Neural cell (in vitro differentiated cells): ENCODE results near the gene TMEM183A. TPM values are rescaled to one million over a fixed set of nuclear protein-coding genes. Genes with fewer than 3 reads are reported as not detected.

ENCODE experiments used
- H2AFZ ChIP-seq: fragments of 200-600, 300-800 bp; sonication (generic), shearing (Covaris generic); 2 replicates; pipeline ENCODE4 v1.6.0; 2014; ENCODE audit warnings: low read depth, mild to moderate bottlenecking, antibody characterized with exemption, low read length, moderate library complexity
- H3F3A ChIP-seq: fragments of 200-600 bp; shearing (Covaris generic); 2 replicates; pipeline ENCODE4 v1.6.1; 2016; ENCODE audit warnings: mild to moderate bottlenecking, moderate library complexity, mixed read lengths, antibody characterized with exemption, low read length; ENCODE audit not compliant: insufficient read depth, poor library complexity, severe bottlenecking
- H3K27ac ChIP-seq: fragments of 200-600, 300-800 bp; sonication (generic), shearing (Covaris generic); 2 replicates; pipeline ENCODE4 v1.5.1; 2014; ENCODE audit warnings: mild to moderate bottlenecking, low read length, moderate library complexity
- H3K27me3 ChIP-seq: fragments of 300-800, 200-600 bp; sonication (generic), shearing (Covaris generic); 2 replicates; pipeline ENCODE4 v1.6.0; 2014; ENCODE audit warnings: mild to moderate bottlenecking, low read depth, low read length, moderate library complexity; ENCODE audit not compliant: insufficient read depth
- H3K36me3 ChIP-seq: fragments of 300-800, 200-600 bp; sonication (generic), shearing (Covaris generic); 2 replicates; pipeline ENCODE4 v1.5.1; 2014; ENCODE audit warnings: mild to moderate bottlenecking, antibody characterized with exemption, low read length, moderate library complexity; ENCODE audit not compliant: insufficient read depth
- H3K4me2 ChIP-seq: fragments of 300-800, 200-600 bp; sonication (generic), shearing (Covaris generic); 2 replicates; pipeline ENCODE4 v1.6.0; 2014; ENCODE audit warnings: mild to moderate bottlenecking, low read length
- H3K4me3 ChIP-seq: fragments of 300-800, 200-600 bp; sonication (generic), shearing (Covaris generic); 2 replicates; pipeline ENCODE4 v1.5.1; 2014; ENCODE audit warnings: mild to moderate bottlenecking, low read length, moderate library complexity
- H3K79me2 ChIP-seq: fragments of 200-600 bp; shearing (Covaris generic); replicated peaks from 2 replicates; pipeline ENCODE4 v1.6.0; 2014; ENCODE audit warnings: mild to moderate bottlenecking, low read length, moderate library complexity; ENCODE audit not compliant: insufficient read depth
- H3K9ac ChIP-seq: fragments of 300-800, 200-600 bp; sonication (generic), shearing (Covaris generic); 2 replicates; pipeline ENCODE4 v1.6.1; 2016; ENCODE audit warnings: mild to moderate bottlenecking, low read length, mixed read lengths
- H3K9me2 ChIP-seq: fragments of 200-600 bp; shearing (Covaris generic); 2 replicates; pipeline ENCODE4 v1.6.1; 2016; ENCODE audit warnings: mild to moderate bottlenecking, low read length, mixed read lengths; ENCODE audit not compliant: insufficient read depth
- H3K9me3 ChIP-seq: fragments of 200-600, 300-800 bp; sonication (generic), shearing (Covaris generic); 2 replicates; pipeline ENCODE4 v1.6.1; 2016; ENCODE audit warnings: mild to moderate bottlenecking, mixed run types, low read length, moderate library complexity, mixed read lengths
- H4K20me1 ChIP-seq: fragments of 200-600 bp; shearing (Covaris generic); 2 replicates; pipeline ENCODE4 v1.6.1; 2016; ENCODE audit warnings: mild to moderate bottlenecking, mixed run types; ENCODE audit not compliant: insufficient read depth
- EP300 ChIP-seq: fragments of 450-650 bp; conservative IDR thresholded peaks from 2 replicates; pipeline ENCODE4 v1.6.1; 2014; ENCODE audit warnings: antibody characterized with exemption, mild to moderate bottlenecking, moderate library complexity; ENCODE audit not compliant: poor library complexity, severe bottlenecking
- EZH2 ChIP-seq: fragments of 200-600, 300-800 bp; shearing (Covaris generic), sonication (generic); IDR thresholded peaks from 2 replicates; pipeline ENCODE4 v1.6.1; 2014; ENCODE audit warnings: antibody characterized with exemption, low read length, borderline replicate concordance, mild to moderate bottlenecking; ENCODE audit not compliant: insufficient read depth, poor library complexity, severe bottlenecking
- MXI1 ChIP-seq: fragments of 450-650 bp; conservative IDR thresholded peaks from 2 replicates; pipeline ENCODE4 v1.6.1; 2014; ENCODE audit warnings: antibody characterized with exemption, mild to moderate bottlenecking; ENCODE audit not compliant: poor library complexity, severe bottlenecking
- POLR2AphosphoS5 ChIP-seq: IDR thresholded peaks from 2 replicates; pipeline ENCODE4 v1.6.1; 2012
- RAD21 ChIP-seq: fragments of 450-650 bp; conservative IDR thresholded peaks from 2 replicates; pipeline ENCODE4 v1.6.1; 2014; ENCODE audit warnings: antibody characterized with exemption, mild to moderate bottlenecking, moderate library complexity
- REST ChIP-seq: IDR thresholded peaks from 2 replicates; pipeline ENCODE4 v1.6.1; 2012; ENCODE audit warnings: borderline replicate concordance
- SMC3 ChIP-seq: fragments of 450-650 bp; conservative IDR thresholded peaks from 2 replicates; pipeline ENCODE4 v1.6.1; 2014; ENCODE audit warnings: antibody characterized with exemption, mild to moderate bottlenecking, moderate library complexity; ENCODE audit not compliant: poor library complexity
- TAF1 ChIP-seq: IDR thresholded peaks from 2 replicates; pipeline ENCODE4 v1.6.1; 2012; ENCODE audit warnings: low read depth
- polyA plus RNA-seq: library from polyadenylated mRNA; depleted of rRNA; stranded (reverse); fragments of >200 nt; gene quantifications from 2 replicates; pipeline ENCODE4 v1.2.3, GENCODE V29; 2014
- TF ChIP-seq, protein P1 (sequence below): fragments of 450-650 bp; IDR thresholded peaks from 2 replicates; pipeline ENCODE4 v1.5.1; 2014; ENCODE audit warnings: antibody characterized with exemption, mild to moderate bottlenecking, moderate library complexity; ENCODE audit not compliant: poor library complexity, severe bottlenecking

Gene TMEM183A
- polyA plus RNA-seq, 1 donor from 2014 or later, result 237 TPM

- H3K4me3 ChIP-seq, result no peak overlapping the region
- no peak overlapping the region for H2AFZ ChIP-seq
- no peak overlapping the region for H3K9ac ChIP-seq
- H3K27ac ChIP-seq, result no peak overlapping the region
- no peaks in the 10 kb centered on the region for H3K36me3 ChIP-seq
- H3F3A ChIP-seq, result no peaks in the 10 kb centered on the region
- no peak overlapping the region for H3K4me2 ChIP-seq
- TF ChIP-seq TAF1 (no peak), POLR2AphosphoS5 (no peak), REST (no peak), RAD21 (no peak), MXI1 (no peak)
- TF ChIP-seq, protein P1, sequence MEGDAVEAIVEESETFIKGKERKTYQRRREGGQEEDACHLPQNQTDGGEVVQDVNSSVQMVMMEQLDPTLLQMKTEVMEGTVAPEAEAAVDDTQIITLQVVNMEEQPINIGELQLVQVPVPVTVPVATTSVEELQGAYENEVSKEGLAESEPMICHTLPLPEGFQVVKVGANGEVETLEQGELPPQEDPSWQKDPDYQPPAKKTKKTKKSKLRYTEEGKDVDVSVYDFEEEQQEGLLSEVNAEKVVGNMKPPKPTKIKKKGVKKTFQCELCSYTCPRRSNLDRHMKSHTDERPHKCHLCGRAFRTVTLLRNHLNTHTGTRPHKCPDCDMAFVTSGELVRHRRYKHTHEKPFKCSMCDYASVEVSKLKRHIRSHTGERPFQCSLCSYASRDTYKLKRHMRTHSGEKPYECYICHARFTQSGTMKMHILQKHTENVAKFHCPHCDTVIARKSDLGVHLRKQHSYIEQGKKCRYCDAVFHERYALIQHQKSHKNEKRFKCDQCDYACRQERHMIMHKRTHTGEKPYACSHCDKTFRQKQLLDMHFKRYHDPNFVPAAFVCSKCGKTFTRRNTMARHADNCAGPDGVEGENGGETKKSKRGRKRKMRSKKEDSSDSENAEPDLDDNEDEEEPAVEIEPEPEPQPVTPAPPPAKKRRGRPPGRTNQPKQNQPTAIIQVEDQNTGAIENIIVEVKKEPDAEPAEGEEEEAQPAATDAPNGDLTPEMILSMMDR, result no peak
- H3K27me3 ChIP-seq, result no peaks in the 10 kb centered on the region
- H3K9me3 ChIP-seq, result no peaks in the 10 kb centered on the region
- no peaks in the 10 kb centered on the region for H3K79me2 ChIP-seq
- no peaks in the 10 kb centered on the region for H3K9me2 ChIP-seq
- no peaks in the 10 kb centered on the region for H4K20me1 ChIP-seq
Observed at GRCh38 chr1:203057911-203058675, 50.9 kb downstream of the TMEM183A start.

GRCh38 chr1:203058676-203058935 is 51.4 kb downstream of the TMEM183A start:
- Histone ChIP-seq H3K9me2 (no peaks in the 10 kb centered on the region), H3K79me2 (no peaks in the 10 kb centered on the region), H4K20me1 (no peaks in the 10 kb centered on the region), H3K27ac (no peak overlapping the region), H2AFZ (no peak overlapping the region), H3K9me3 (no peaks in the 10 kb centered on the region), H3K27me3 (no peaks in the 10 kb centered on the region), H3K36me3 (no peaks in the 10 kb centered on the region), H3K9ac (no peak overlapping the region), H3K4me2 (no peak overlapping the region), H3F3A (no peaks in the 10 kb centered on the region), H3K4me3 (no peak overlapping the region)
- no peak for TF ChIP-seq SMC3
- no peak for TF ChIP-seq TAF1
- TF ChIP-seq, protein P1, result no peak
- no peak for TF ChIP-seq RAD21
- TF ChIP-seq POLR2AphosphoS5, result no peak
- no peak for TF ChIP-seq MXI1
- TF ChIP-seq EZH2, result no peak
- TF ChIP-seq EP300, result no peak
- no peak for TF ChIP-seq REST
